IMR-90 (cell line): ENCODE data around the gene IFNA14. TPM values are rescaled to one million over a fixed set of nuclear protein-coding genes. Genes with fewer than 3 reads are reported as not detected.
"Not testable (repeated sequence)": the region's sequence is repeated elsewhere in the genome, so short reads cannot be mapped to it uniquely, and the experiment has no call there.

Experiments used
- ATAC-seq: fragments of 200-7000 bp; cut with Tn5 transposase; 2 replicates; pipeline ENCODE4 v1.9.1; 2020; ENCODE audit warnings: low read depth, mild to moderate bottlenecking, moderate library complexity
- BruUV-seq: library from RNA; stranded (reverse); fragments of 400-500 nt; replicated peaks from 2 replicates; lab custom pipeline; 2021; lab: Mats Ljungman, UMichigan
- CTCF ChIA-PET: fragments of 300-600 bp; formaldehyde crosslinking; extraction: SDS; loops from one replicate; lab custom pipeline; 2021; ENCODE audit warnings: antibody characterized with exemption; lab: Yijun Ruan, JAX
- POLR2A ChIA-PET: fragments of 300-600 bp; sonication (Branson Sonifier 250); formaldehyde crosslinking; loops from one replicate; lab custom pipeline; 2022; ENCODE audit warnings: antibody characterized with exemption; ENCODE audit not compliant: unreplicated experiment; lab: Charles Lee
- DNase-seq: peaks from one replicate; pipeline ENCODE4 v3.0.0; 2013
- H2AFZ ChIP-seq: replicated peaks from 2 replicates; pipeline ENCODE3; 2013; ENCODE audit warnings: low read length, mild to moderate bottlenecking; ENCODE audit not compliant: poor library complexity
- H2AK5ac ChIP-seq: 2 replicates; pipeline ENCODE4 v1.6.1; 2013; ENCODE audit warnings: low read depth, low read length, inconsistent platforms
- H2AK9ac ChIP-seq: replicated peaks from 2 replicates; pipeline ENCODE3; 2013; ENCODE audit warnings: mild to moderate bottlenecking, low read depth, low read length, moderate library complexity; ENCODE audit not compliant: poor library complexity
- H2BK120ac ChIP-seq: 2 replicates; pipeline ENCODE4 v1.6.1; 2013; ENCODE audit warnings: low read depth, low read length, inconsistent platforms
- H2BK15ac ChIP-seq: 3 replicates; pipeline ENCODE4 v1.6.1; 2013; ENCODE audit warnings: low read depth, low read length, inconsistent platforms
- H2BK20ac ChIP-seq: 2 replicates; pipeline ENCODE4 v1.6.1; 2013; ENCODE audit warnings: low read depth, mild to moderate bottlenecking, inconsistent platforms, low read length, moderate library complexity
- H2BK5ac ChIP-seq: 2 replicates; pipeline ENCODE4 v1.6.1; 2013; ENCODE audit warnings: mild to moderate bottlenecking, low read depth, low read length, inconsistent platforms; ENCODE audit not compliant: poor library complexity, severe bottlenecking
- H3K14ac ChIP-seq: replicated peaks from 2 replicates; pipeline ENCODE4 v1.6.1; 2013; ENCODE audit warnings: low read depth, low read length, inconsistent platforms
- H3K18ac ChIP-seq: 2 replicates; pipeline ENCODE4 v1.6.1; 2013; ENCODE audit warnings: low read depth, low read length, control low read depth
- H3K23ac ChIP-seq: 2 replicates; pipeline ENCODE4 v1.6.1; 2013; ENCODE audit warnings: low read depth, low read length, inconsistent platforms
- H3K27ac ChIP-seq: 2 replicates; pipeline ENCODE4 v1.5.1; 2013; ENCODE audit warnings: mild to moderate bottlenecking, control low read depth, low read length; ENCODE audit not compliant: insufficient read depth
- H3K27me3 ChIP-seq: 2 replicates; pipeline ENCODE4 v1.6.1; 2013; ENCODE audit warnings: low read length; ENCODE audit not compliant: control insufficient read depth, insufficient read depth
- H3K36me3 ChIP-seq: 2 replicates; pipeline ENCODE4 v1.6.1; 2013; ENCODE audit warnings: low read length, mixed read lengths; ENCODE audit not compliant: control insufficient read depth, insufficient read depth
- H3K4ac ChIP-seq: 2 replicates; pipeline ENCODE4 v1.6.1; 2013; ENCODE audit warnings: low read depth, low read length, inconsistent platforms
- H3K4me1 ChIP-seq: 2 replicates; pipeline ENCODE4 v1.6.1; 2013; ENCODE audit warnings: low read length, mixed read lengths; ENCODE audit not compliant: control insufficient read depth, insufficient read depth
- H3K4me2 ChIP-seq: 2 replicates; pipeline ENCODE4 v1.6.1; 2013; ENCODE audit warnings: low read depth, mild to moderate bottlenecking, control low read depth, low read length, moderate library complexity
- H3K4me3 ChIP-seq: 2 replicates; pipeline ENCODE4 v1.5.1; 2013; ENCODE audit warnings: low read depth, mild to moderate bottlenecking, control low read depth, low read length, moderate library complexity; ENCODE audit not compliant: insufficient read depth
- H3K56ac ChIP-seq: 2 replicates; pipeline ENCODE4 v1.6.1; 2013; ENCODE audit warnings: low read length, inconsistent platforms; ENCODE audit not compliant: insufficient read depth; ENCODE audit errors: extremely low read depth
- H3K79me1 ChIP-seq, 2 experiments: 2 replicates each; pipeline ENCODE4 v1.6.1; 2013; ENCODE audit warnings: low read length in 2 of 2, inconsistent platforms in 1 of 2, low read depth in 1 of 2
- H3K9ac ChIP-seq: 2 replicates; pipeline ENCODE4 v1.6.1; 2013; ENCODE audit warnings: low read depth, low read length, control low read depth
- H3K9me1 ChIP-seq: 2 replicates; pipeline ENCODE4 v1.6.1; 2013; ENCODE audit warnings: low read length, inconsistent platforms; ENCODE audit not compliant: insufficient read depth
- H3K9me3 ChIP-seq: 2 replicates; pipeline ENCODE4 v1.6.1; 2013; ENCODE audit warnings: low read length; ENCODE audit not compliant: control insufficient read depth, insufficient read depth
- H4K20me1 ChIP-seq: 2 replicates; pipeline ENCODE4 v1.6.1; 2013; ENCODE audit warnings: low read length, inconsistent platforms; ENCODE audit not compliant: insufficient read depth
- H4K5ac ChIP-seq: 2 replicates; pipeline ENCODE4 v1.6.1; 2013; ENCODE audit warnings: mild to moderate bottlenecking, low read depth, low read length, control low read depth
- H4K8ac ChIP-seq, 2 experiments: 2 replicates each; pipeline ENCODE4 v1.6.1; 2013; ENCODE audit warnings: low read depth in 2 of 2, low read length in 2 of 2, control low read depth in 1 of 2, inconsistent platforms in 1 of 2
- H4K91ac ChIP-seq: 2 replicates; pipeline ENCODE4 v1.6.1; 2013; ENCODE audit warnings: low read depth, low read length, inconsistent platforms; ENCODE audit not compliant: insufficient read depth
- BHLHE40 ChIP-seq: fragments of 150-350 bp; IDR thresholded peaks from 2 replicates; pipeline ENCODE4 v1.6.1; 2016; ENCODE audit warnings: mild to moderate bottlenecking, low read depth, low read length
- CEBPB ChIP-seq: IDR thresholded peaks from 2 replicates; pipeline ENCODE4 v1.6.1; 2012; ENCODE audit warnings: low read depth, low read length, improper control_type of control experiment
- CHD1 ChIP-seq: IDR thresholded peaks from 2 replicates; pipeline ENCODE4 v1.6.1; 2012; ENCODE audit warnings: low read depth, low read length, improper control_type of control experiment
- MAZ ChIP-seq: IDR thresholded peaks from 2 replicates; pipeline ENCODE4 v1.6.1; 2012; ENCODE audit warnings: low read depth, mild to moderate bottlenecking, low read length, improper control_type of control experiment, moderate library complexity, borderline replicate concordance
- POLR2A ChIP-seq: IDR thresholded peaks from 2 replicates; pipeline ENCODE4 v1.6.1; 2012; ENCODE audit warnings: mild to moderate bottlenecking, low read depth, low read length
- RAD21 ChIP-seq: IDR thresholded peaks from 2 replicates; pipeline ENCODE4 v1.6.1; 2012; ENCODE audit warnings: low read length, improper control_type of control experiment
- RCOR1 ChIP-seq: IDR thresholded peaks from 2 replicates; pipeline ENCODE4 v1.6.1; 2012; ENCODE audit warnings: mild to moderate bottlenecking, low read length, improper control_type of control experiment; ENCODE audit not compliant: insufficient replicate concordance
- WGBS, 2 experiments: methylation state at CpG; one replicate each; pipeline versions ENCODE4 v1.1.5 to v1.1.7; 2013; ENCODE audit warnings: missing lambda C conversion rate in 2 of 2; ENCODE audit not compliant: insufficient read length in 1 of 2; ENCODE audit errors: extremely low coverage in 2 of 2; 5-methylcytosine and 5-hydroxymethylcytosine counted together
- dilution Hi-C: fragments of 300-500 bp; cut with HindIII; formaldehyde crosslinking; loops from one replicate; pipeline ENCODE4 v1.14.3; 2018; ENCODE audit warnings: low sequenced_read_pairs; ENCODE audit not compliant: unreplicated experiment
- in situ Hi-C: fragments of 300-500 bp; cut with MboI; formaldehyde crosslinking; loops from 3 replicates; pipeline ENCODE4 v1.14.3; 2019; ENCODE audit warnings: low sequenced_read_pairs, inconsistent platforms, mixed read lengths
- intact Hi-C: fragments of 100-400 bp; cut with micrococcal nuclease; formaldehyde crosslinking; loops from 2 replicates; pipeline ENCODE4 v1.10.0; 2022
- polyA plus RNA-seq, 3 experiments: library from polyadenylated mRNA; depleted of rRNA; stranded (reverse); fragments of >200 nt; gene quantifications; 2 replicates each; pipeline ENCODE4 v1.2.3, GENCODE V29; 2012; ENCODE audit warnings: low replicate concordance in 1 of 3
- total RNA-seq: library from RNA; depleted of rRNA; stranded (reverse); fragments of >200 nt; gene quantifications from 2 replicates; pipeline ENCODE4 v1.2.3, GENCODE V29; 2012

The IFNA14 gene
- total and polyA plus RNA-seq, 2 of the 4 experiments (the other 2 are of a cell fraction), result not detected

DNA sequence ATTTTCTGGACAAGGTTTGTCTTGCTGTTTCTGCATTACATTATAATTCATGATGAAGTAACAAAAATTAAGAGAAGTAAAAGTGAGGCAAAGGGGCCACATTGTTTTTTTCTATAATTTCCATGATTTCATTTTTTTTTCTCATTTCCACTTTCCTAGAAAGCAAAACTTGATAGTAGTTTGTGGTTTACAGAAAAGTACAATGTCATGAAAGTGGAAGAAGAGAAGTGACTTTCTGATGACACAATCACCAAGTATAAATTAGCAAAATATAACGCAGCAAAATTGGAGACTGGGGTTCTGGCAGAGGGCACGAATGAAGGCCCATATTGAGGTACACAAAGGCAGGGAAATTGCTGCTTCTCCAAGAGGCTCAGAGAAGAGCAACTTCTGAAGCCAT, 5.0 kb upstream of the IFNA14 start:
- no CpG with 5 or more reads among the region's 2 CpGs for WGBS, 2 experiments
- Histone ChIP-seq H3K18ac (no peak overlapping the region), H3K4me2 (no peak overlapping the region), H3K23ac (no peak overlapping the region), H3K27ac (no peak overlapping the region), H3K9me3 (no peaks in the 10 kb centered on the region), H4K8ac (no peak overlapping the region), H3K4me1 (no peaks in the 10 kb centered on the region), H3K9ac (no peak overlapping the region), H4K20me1 (no peaks in the 10 kb centered on the region), H3K36me3 (no peaks in the 10 kb centered on the region), H2BK15ac (no peak overlapping the region), H2BK120ac (no peak overlapping the region), H4K91ac (no peak overlapping the region), H3K9me1 (no peaks in the 10 kb centered on the region), H4K5ac (no peak overlapping the region), H3K14ac (no peak overlapping the region), H3K27me3 (no peaks in the 10 kb centered on the region; the same call in 1 of the 2 replicates), H2AK9ac (no peak overlapping the region), H3K79me1 (no peaks in the 10 kb centered on the region), H3K56ac (no peak overlapping the region), H2AK5ac (no peak overlapping the region), H2BK20ac (no peak overlapping the region), H2BK5ac (no peak overlapping the region), H2AFZ (no peak overlapping the region), H3K4ac (no peak overlapping the region), H3K4me3 (no peak overlapping the region)
- intact Hi-C loops, result no loop called here
- POLR2A ChIA-PET, result no interaction called here
- in situ Hi-C loops, result no loop called here
- BruUV-seq, result no TSS peak
- CTCF ChIA-PET, result no interaction called here
- dilution Hi-C loops, result no loop called here
- DNase-seq, result no peak
- no peak for ATAC-seq
- TF ChIP-seq BHLHE40, result no peak
- no peak for TF ChIP-seq RCOR1
- TF ChIP-seq RAD21, result no peak
- no peak for TF ChIP-seq MAZ
- TF ChIP-seq CHD1, result no peak
- TF ChIP-seq POLR2A, result no peak
- no peak for TF ChIP-seq CEBPB

- H3K4me3 ChIP-seq, H4K91ac ChIP-seq, H3K79me1 ChIP-seq, H3K36me3 ChIP-seq, H2BK5ac ChIP-seq, H3K9ac ChIP-seq, H2BK120ac ChIP-seq, H3K9me1 ChIP-seq, H2AFZ ChIP-seq, H3K14ac ChIP-seq, H4K8ac ChIP-seq, H3K56ac ChIP-seq, DNase-seq, in situ Hi-C loops, H3K27me3 ChIP-seq, dilution Hi-C loops, H3K9me3 ChIP-seq, H2BK20ac ChIP-seq, H2AK9ac ChIP-seq, H3K27ac ChIP-seq, H4K20me1 ChIP-seq, H2AK5ac ChIP-seq, H3K4me1 ChIP-seq, ATAC-seq, H3K18ac ChIP-seq, H3K23ac ChIP-seq, BruUV-seq, POLR2A ChIA-PET, H4K5ac ChIP-seq, H3K4me2 ChIP-seq, H3K4ac ChIP-seq, H2BK15ac ChIP-seq: not testable (repeated sequence)
- WGBS, 2 experiments, result no CpG with 5 or more reads among the region's 1 CpG
- CTCF ChIA-PET, result interaction anchor here (0.6 to 2.3 kb wide), 7 partner anchors 17 to 560 kb away, joined by 3 to 10 read pairs (median 4); no protein-coding TSS in a partner anchor
- intact Hi-C loops, result loop anchor here (5.0 kb wide), 1 partner anchor 216 kb away; no protein-coding TSS in a partner anchor
These were observed 3.5 kb downstream of the IFNA14 start for GRCh38 chr9:21236360-21236714.
